ENCODE results near the gene ZCWPW1. TPM values are rescaled to one million over a fixed set of nuclear protein-coding genes. Genes with fewer than 3 reads are reported as not detected.
"Not testable (repeated sequence)": the region's sequence is repeated elsewhere in the genome, so short reads cannot be mapped to it uniquely, and the experiment has no call there.

Gene ZCWPW1
- polyA plus RNA-seq, 1 experiment: 2.2 TPM

- DNase-seq (ENCODE audit: low read depth): no peak
- ChIA-PET CTCF (no interaction called here), POLR2A (no interaction called here)
- no peaks in the 10 kb centered on the region for H3K36me3 ChIP-seq (ENCODE audit: control insufficient read depth, insufficient read depth, low read length)
- no peak overlapping the region for H3K4me3 ChIP-seq (ENCODE audit: low read depth, low read length)
- TF ChIP-seq, protein P1, sequence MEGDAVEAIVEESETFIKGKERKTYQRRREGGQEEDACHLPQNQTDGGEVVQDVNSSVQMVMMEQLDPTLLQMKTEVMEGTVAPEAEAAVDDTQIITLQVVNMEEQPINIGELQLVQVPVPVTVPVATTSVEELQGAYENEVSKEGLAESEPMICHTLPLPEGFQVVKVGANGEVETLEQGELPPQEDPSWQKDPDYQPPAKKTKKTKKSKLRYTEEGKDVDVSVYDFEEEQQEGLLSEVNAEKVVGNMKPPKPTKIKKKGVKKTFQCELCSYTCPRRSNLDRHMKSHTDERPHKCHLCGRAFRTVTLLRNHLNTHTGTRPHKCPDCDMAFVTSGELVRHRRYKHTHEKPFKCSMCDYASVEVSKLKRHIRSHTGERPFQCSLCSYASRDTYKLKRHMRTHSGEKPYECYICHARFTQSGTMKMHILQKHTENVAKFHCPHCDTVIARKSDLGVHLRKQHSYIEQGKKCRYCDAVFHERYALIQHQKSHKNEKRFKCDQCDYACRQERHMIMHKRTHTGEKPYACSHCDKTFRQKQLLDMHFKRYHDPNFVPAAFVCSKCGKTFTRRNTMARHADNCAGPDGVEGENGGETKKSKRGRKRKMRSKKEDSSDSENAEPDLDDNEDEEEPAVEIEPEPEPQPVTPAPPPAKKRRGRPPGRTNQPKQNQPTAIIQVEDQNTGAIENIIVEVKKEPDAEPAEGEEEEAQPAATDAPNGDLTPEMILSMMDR (IDR thresholded peaks at IDR 0.05; ENCODE audit: insufficient read depth, low read depth, low read length): no peak
- H3K27me3 ChIP-seq (ENCODE audit: control insufficient read depth, insufficient read depth, low read length): no peaks in the 10 kb centered on the region
These were observed 53.9 kb downstream of the ZCWPW1 start for GRCh38 chr7:100374601-100375000.

DNA sequence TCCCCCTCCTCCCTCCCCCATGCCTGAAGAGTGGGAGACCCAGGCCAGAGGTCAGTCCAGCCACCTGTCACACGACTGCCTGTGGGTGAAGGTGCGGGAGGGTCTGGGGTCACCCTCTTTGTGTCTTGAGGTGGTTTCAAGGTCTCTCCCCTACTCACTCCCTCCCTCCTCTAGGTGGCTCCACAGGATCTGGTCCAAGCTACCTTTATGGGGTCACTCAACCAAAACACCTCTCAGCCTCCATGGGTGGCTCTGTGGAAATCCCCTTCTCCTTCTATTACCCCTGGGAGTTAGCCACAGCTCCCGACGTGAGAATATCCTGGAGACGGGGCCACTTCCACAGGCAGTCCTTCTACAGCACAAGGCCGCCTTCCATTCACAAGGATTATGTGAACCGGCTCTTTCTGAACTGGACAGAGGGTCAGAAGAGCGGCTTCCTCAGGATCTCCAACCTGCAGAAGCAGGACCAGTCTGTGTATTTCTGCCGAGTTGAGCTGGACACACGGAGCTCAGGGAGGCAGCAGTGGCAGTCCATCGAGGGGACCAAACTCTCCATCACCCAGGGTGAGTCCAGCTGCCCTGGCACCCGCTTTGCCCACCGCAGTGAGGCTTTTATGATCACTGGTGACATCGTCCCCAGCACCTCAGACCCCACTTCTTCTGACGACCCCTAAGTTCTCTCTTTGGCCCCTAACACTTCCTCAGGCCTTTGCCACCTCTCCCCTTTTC, 54.5 kb downstream of the ZCWPW1 start:
- POLR2A ChIA-PET; DNase-seq (ENCODE audit: low read depth); CTCF ChIA-PET; H3K27me3 ChIP-seq (ENCODE audit: control insufficient read depth, insufficient read depth, low read length); H3K36me3 ChIP-seq (ENCODE audit: control insufficient read depth, insufficient read depth, low read length); H3K4me3 ChIP-seq (ENCODE audit: low read depth, low read length): not testable (repeated sequence)

DNA sequence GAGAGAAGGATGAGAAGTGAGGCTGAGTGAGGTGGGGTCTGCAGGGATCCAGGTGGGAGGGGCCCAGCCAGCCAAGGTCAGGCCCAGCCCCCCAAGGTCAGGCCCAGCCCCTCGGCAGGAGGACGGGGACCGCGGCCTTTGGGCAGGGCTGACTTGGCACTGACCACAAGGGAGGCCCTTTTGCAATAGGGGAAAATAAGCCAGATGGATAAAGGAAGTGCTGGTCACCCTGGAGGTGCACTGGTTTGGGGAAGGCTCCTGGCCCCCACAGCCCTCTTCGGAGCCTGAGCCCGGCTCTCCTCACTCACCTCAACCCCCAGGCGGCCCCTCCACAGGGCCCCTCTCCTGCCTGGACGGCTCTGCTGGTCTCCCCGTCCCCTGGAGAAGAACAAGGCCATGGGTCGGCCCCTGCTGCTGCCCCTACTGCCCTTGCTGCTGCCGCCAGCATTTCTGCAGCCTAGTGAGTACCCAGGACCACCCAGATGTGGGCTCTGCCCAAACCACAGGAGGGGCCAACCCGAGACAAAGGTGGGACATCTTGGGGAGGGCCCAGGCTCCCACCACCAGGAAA, 55.2 kb downstream of the ZCWPW1 start, which contains the start of gene PILRA:
TSS of gene PILRA (plus strand) at position 227 of the 571 bp plus-strand sequence. CDS start at position 397, 170 bp downstream.
- CTCF ChIA-PET: no interaction called here
- no peaks in the 10 kb centered on the region for H3K36me3 ChIP-seq (ENCODE audit: control insufficient read depth, insufficient read depth, low read length)
- TF ChIP-seq, protein P1 (IDR thresholded peaks at IDR 0.05; ENCODE audit: insufficient read depth, low read depth, low read length): no peak
- POLR2A ChIA-PET: no interaction called here
- H3K4me3 ChIP-seq (ENCODE audit: low read depth, low read length): no peak within 1 kb of the TSS
- no peak for DNase-seq (ENCODE audit: low read depth)
- no peaks in the 10 kb centered on the region for H3K27me3 ChIP-seq (ENCODE audit: control insufficient read depth, insufficient read depth, low read length)

GRCh38 chr7:100372694-100373093, 55.8 kb downstream of the ZCWPW1 start:
- H3K4me3 ChIP-seq (ENCODE audit: low read depth, low read length): no peak overlapping the region
- DNase-seq (ENCODE audit: low read depth): no peak
- ChIA-PET CTCF (no interaction called here), POLR2A (no interaction called here)
- H3K27me3 ChIP-seq (ENCODE audit: control insufficient read depth, insufficient read depth, low read length): no peaks in the 10 kb centered on the region
- H3K36me3 ChIP-seq (ENCODE audit: control insufficient read depth, insufficient read depth, low read length): no peaks in the 10 kb centered on the region
- TF ChIP-seq, protein P1 (IDR thresholded peaks at IDR 0.05; ENCODE audit: insufficient read depth, low read depth, low read length): no peak

DNA sequence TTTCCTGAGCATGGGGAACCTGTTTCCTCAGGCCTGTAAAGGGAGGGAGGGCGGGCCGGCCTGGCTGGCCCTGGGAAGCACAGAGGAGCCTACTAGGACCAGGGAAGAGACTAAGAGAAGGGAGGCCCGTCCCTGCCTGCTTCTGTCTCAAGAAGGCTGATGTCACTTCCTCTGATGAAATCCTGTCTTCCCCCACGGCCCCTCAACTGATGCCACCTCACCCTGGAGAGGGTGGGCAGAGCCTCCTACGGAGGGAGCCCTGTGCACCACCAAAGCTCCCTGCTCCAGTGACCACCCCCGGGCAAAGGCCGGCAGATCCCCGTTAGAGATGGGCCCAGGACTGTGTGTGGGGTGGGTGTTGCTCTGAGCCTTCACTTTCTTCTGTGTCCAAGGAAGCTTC, 56.2 kb downstream of the ZCWPW1 start:
- TF ChIP-seq, protein P1 (IDR thresholded peaks at IDR 0.05; ENCODE audit: insufficient read depth, low read depth, low read length): no peak
- no peak for DNase-seq (ENCODE audit: low read depth)
- CTCF ChIA-PET: no interaction called here
- no peaks in the 10 kb centered on the region for H3K36me3 ChIP-seq (ENCODE audit: control insufficient read depth, insufficient read depth, low read length)
- H3K27me3 ChIP-seq (ENCODE audit: control insufficient read depth, insufficient read depth, low read length): no peaks in the 10 kb centered on the region
- H3K4me3 ChIP-seq (ENCODE audit: low read depth, low read length): no peak overlapping the region
- POLR2A ChIA-PET: no interaction called here

Measured in BJ (cell line).